Subcutaneous abdominal adipose tissue (tissue), 5 donors: ENCODE results near the gene ANKRD33.

Source experiments
- H3K27ac ChIP-seq: one replicate; pipeline ENCODE4 v1.7.0; 2013; ENCODE audit warnings: low read depth, mild to moderate bottlenecking, inconsistent platforms, low read length, moderate library complexity
- H3K27me3 ChIP-seq, 5 donors: one replicate each; pipeline ENCODE4 v1.7.0; 2013; ENCODE audit warnings: low read length in 5 of 5, inconsistent platforms in 1 of 5; ENCODE audit not compliant: control insufficient read depth in 5 of 5, insufficient read depth in 4 of 5
- H3K36me3 ChIP-seq, 5 donors: one replicate each; pipeline ENCODE4 v1.7.0; 2013; ENCODE audit warnings: low read length in 5 of 5; ENCODE audit not compliant: control insufficient read depth in 5 of 5, insufficient read depth in 5 of 5
- H3K4me1 ChIP-seq, 5 donors: one replicate each; pipeline ENCODE4 v1.7.0; 2013; ENCODE audit warnings: low read length in 5 of 5, mild to moderate bottlenecking in 3 of 5, moderate library complexity in 1 of 5; ENCODE audit not compliant: control insufficient read depth in 5 of 5, insufficient read depth in 5 of 5
- H3K4me3 ChIP-seq, 5 donors: one replicate each; pipeline ENCODE4 v1.7.0; 2013; ENCODE audit warnings: low read length in 5 of 5, low read depth in 1 of 5
- H3K9ac ChIP-seq, 5 donors: one replicate each; pipeline ENCODE4 v1.7.0; 2013; ENCODE audit warnings: low read length in 5 of 5, mild to moderate bottlenecking in 4 of 5, moderate library complexity in 3 of 5
- H3K9me3 ChIP-seq, 5 donors: one replicate each; pipeline ENCODE4 v1.7.0; 2013; ENCODE audit warnings: low read length in 5 of 5; ENCODE audit not compliant: control insufficient read depth in 5 of 5
- donor health status: healthy.
- donor health status: healthy.
- donor health status: healthy.
- donor health status: healthy.
- donor health status: healthy.

The ANKRD33 gene

DNA sequence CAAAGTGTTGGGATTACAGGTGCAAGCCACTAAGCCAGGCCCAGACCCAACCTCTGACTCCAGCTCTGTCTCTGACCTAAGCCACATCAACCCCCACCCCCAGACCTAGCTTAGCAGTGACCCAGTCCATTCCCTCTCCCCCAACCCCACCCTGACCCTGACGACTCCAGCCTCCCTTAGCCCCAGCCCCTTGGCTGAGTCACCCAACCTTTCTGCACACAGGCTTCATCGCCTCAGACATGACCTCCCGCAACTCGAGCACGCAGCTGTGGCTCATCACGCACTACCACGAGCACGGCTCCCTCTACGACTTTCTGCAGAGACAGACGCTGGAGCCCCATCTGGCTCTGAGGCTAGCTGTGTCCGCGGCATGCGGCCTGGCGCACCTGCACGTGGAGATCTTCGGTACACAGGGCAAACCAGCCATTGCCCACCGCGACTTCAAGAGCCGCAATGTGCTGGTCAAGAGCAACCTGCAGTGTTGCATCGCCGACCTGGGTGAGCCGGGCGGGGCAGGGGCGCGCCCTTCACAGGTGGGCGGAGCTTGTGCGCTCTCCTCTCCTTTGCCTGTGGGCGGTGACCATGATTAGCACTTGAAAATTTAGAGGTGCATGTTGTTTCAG, 27.2 kb downstream of the ANKRD33 start:
- peaks cover 0 to 8% (median 0%) of the 10 kb centered on the region in 5 donors for H3K27me3 ChIP-seq
- H3K4me1 ChIP-seq: peaks cover 15 to 65% (median 46%) of the 10 kb centered on the region in 5 donors
- no peak overlapping the region for H3K9ac ChIP-seq
- H3K27ac ChIP-seq: no peak overlapping the region
- peaks cover 0 to 62% (median 47%) of the 10 kb centered on the region in 5 donors for H3K36me3 ChIP-seq
- no peaks in the 10 kb centered on the region for H3K9me3 ChIP-seq
- H3K4me3 ChIP-seq: no peak overlapping the region

GRCh38 chr12:51915951-51916350, 28.0 kb downstream of the ANKRD33 start:
- Histone ChIP-seq H3K9me3 (no peaks in the 10 kb centered on the region), H3K4me1 (peaks cover 7 to 57% (median 37%) of the 10 kb centered on the region in 5 donors), H3K9ac (no peak overlapping the region), H3K27me3 (peaks cover 0 to 8% (median 0%) of the 10 kb centered on the region in 5 donors), H3K4me3 (no peak overlapping the region), H3K27ac (no peak overlapping the region), H3K36me3 (peaks cover 0 to 67% (median 49%) of the 10 kb centered on the region in 5 donors)

GRCh38 chr12:51917041-51917590, 29.2 kb downstream of the ANKRD33 start:
- Histone ChIP-seq H3K4me3 (no peak overlapping the region), H3K9ac (no peak overlapping the region)

DNA sequence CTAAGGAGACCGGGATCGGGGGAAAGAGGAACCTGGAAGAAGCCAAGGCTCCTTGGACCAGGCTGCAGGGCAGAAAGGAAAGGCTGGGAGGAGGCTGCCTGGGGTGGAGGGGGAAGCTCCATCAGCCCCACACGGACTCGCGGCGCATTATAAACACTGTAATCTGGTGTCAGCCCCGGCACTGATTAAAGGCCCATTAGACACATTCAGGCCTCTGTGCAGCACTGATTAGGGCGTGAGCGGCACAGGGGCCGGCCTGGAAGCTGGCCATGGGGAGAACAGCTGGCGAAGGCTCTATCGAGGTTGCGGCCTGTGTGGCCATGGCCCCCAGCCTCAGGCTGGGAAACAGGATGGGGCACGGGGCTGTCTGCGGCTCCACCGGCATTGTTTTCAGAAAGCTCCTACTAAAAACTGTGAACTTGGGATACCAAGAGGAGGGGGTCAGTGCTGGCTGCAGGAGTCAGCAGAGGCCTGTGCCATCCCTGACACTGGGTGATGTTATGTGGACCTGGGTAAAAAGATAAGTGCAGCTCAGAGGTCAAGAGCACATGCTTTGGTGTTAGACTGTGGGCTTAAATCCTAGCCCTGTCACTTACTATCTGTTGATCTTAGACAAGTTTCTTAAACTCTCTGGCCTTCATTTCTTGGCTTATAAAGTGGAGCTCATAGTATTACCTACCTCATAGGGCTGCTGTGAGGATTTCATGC, 30.0 kb downstream of the ANKRD33 start:
- Histone ChIP-seq H3K9me3 (no peaks in the 10 kb centered on the region), H3K27ac (peak overlapping the region; percentile 62), H3K4me3 (no peak overlapping the region), H3K27me3 (peaks cover 0 to 8% (median 0%) of the 10 kb centered on the region in 5 donors), H3K9ac (no peak overlapping the region), H3K36me3 (peaks cover 0 to 66% (median 49%) of the 10 kb centered on the region in 5 donors), H3K4me1 (peaks cover 4 to 52% (median 29%) of the 10 kb centered on the region in 5 donors)

More at GRCh38 chr12:51917041-51917590, 29.2 kb downstream of the ANKRD33 start:
- Histone ChIP-seq H3K36me3 (peaks cover 0 to 67% (median 49%) of the 10 kb centered on the region in 5 donors), H3K27ac (peak overlapping the region; percentile 62), H3K4me1 (peaks cover 0 to 52% (median 29%) of the 10 kb centered on the region in 5 donors), H3K27me3 (peaks cover 0 to 8% (median 0%) of the 10 kb centered on the region in 5 donors), H3K9me3 (no peaks in the 10 kb centered on the region)

DNA sequence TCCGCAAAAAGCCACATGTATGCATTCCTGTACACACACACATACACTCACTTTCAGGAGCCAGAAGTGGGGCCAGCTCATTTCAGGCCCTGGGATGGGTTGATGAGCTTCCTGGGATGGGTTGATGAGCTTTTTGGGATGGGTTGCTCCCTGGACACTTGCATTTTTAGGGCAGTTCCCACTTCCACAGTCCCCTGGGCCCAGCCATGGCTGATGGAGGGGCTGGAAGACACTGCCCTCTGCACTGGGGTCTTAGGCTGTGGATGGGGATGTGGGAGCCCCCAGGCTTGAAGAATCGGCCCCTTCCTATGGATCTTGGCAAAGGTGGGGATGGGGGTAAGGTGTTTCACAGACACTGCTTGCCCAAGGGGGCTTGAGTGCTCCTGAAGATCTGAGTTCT, 32.1 kb downstream of the ANKRD33 start:
- peaks cover 12 to 57% (median 28%) of the 10 kb centered on the region in 5 donors for H3K4me1 ChIP-seq
- no peaks in the 10 kb centered on the region for H3K9me3 ChIP-seq
- H3K36me3 ChIP-seq: peaks cover 0 to 55% (median 43%) of the 10 kb centered on the region in 5 donors
- H3K27me3 ChIP-seq: peaks cover 0 to 4% (median 0%) of the 10 kb centered on the region in 5 donors
- H3K9ac ChIP-seq: no peak overlapping the region
- no peak overlapping the region for H3K27ac ChIP-seq
- H3K4me3 ChIP-seq: no peak overlapping the region

DNA sequence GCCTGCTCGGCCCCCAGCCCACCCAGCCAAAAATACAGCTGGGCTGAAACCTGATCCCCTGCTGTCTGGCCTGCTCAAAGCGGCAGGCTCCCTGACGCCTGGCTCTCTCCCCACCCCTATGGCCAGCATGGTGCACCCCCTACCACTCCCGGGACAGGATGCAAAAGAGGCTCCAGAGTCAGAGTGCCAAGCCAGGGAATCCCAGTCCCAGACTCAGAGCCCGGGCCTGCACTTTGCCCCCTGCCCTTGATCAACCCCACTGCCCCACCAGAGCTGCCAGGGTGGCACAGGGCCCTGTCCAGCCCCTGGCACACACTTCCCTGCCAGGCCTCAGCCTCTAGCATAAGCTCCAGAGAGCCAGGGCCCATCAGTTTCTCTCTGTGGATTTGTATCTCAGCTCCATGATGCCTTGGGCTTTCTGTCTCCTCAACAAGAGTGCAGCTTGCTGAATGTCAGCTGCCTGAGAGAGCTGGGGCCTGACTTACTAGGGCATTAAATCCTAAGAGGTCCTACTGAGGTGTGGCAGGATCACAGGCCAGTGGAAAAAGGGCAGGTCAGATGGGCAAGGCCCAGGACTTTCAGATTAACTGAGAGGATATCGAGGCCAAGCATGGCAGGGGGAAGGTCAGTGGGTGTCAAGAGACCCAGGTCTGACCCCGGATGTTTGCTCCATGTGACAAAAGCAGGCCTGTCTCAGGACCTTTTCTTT, 33.3 kb downstream of the ANKRD33 start:
- no peaks in the 10 kb centered on the region for H3K9me3 ChIP-seq
- peaks cover 14 to 62% (median 32%) of the 10 kb centered on the region in 5 donors for H3K4me1 ChIP-seq
- H3K27me3 ChIP-seq: no peaks in the 10 kb centered on the region
- peak overlapping the region in 2 of 5 donors; percentile 32 to 42 for H3K9ac ChIP-seq
- H3K27ac ChIP-seq: peak overlapping the region; percentile 95
- H3K4me3 ChIP-seq: no peak overlapping the region
- H3K36me3 ChIP-seq: peaks cover 0 to 43% (median 32%) of the 10 kb centered on the region in 5 donors

GRCh38 chr12:51922146-51922545, 34.2 kb downstream of the ANKRD33 start:
- no peaks in the 10 kb centered on the region for H3K27me3 ChIP-seq
- peak overlapping the region in 1 of 5 donors; percentile 56 for H3K4me3 ChIP-seq
- peaks cover 14 to 63% (median 29%) of the 10 kb centered on the region in 5 donors for H3K4me1 ChIP-seq
- H3K27ac ChIP-seq: peak overlapping the region; percentile 95
- H3K9me3 ChIP-seq: no peaks in the 10 kb centered on the region
- peaks cover 0 to 37% (median 29%) of the 10 kb centered on the region in 5 donors for H3K36me3 ChIP-seq
- H3K9ac ChIP-seq: no peak overlapping the region

- no peaks in the 10 kb centered on the region for H3K9me3 ChIP-seq
- H3K36me3 ChIP-seq: peaks cover 0 to 29% (median 23%) of the 10 kb centered on the region in 5 donors
- peak overlapping the region; percentile 95 for H3K27ac ChIP-seq
- peaks cover 14 to 55% (median 28%) of the 10 kb centered on the region in 5 donors for H3K4me1 ChIP-seq
- peak overlapping the region; percentile 53 to 89 (median 72) for H3K9ac ChIP-seq
- H3K27me3 ChIP-seq: no peaks in the 10 kb centered on the region
- peak overlapping the region; percentile 47 to 67 (median 56) for H3K4me3 ChIP-seq
Measured at GRCh38 chr12:51922762-51923505, 35.0 kb downstream of the ANKRD33 start.
